SW 1271 (cell line): ENCODE measurements around the gene NEDD4L.
A peak's percentile ranks its signal among the peaks of the same experiment; 100 is the strongest.
"Not testable (repeated sequence)": the region's sequence is repeated elsewhere in the genome, so short reads cannot be mapped to it uniquely, and the experiment has no call there.

ENCODE experiments used
- DNase-seq, 2 experiments: peaks; one replicate each; lab custom pipeline; 2025; lab: John Stamatoyannopoulos, UW

NEDD4L gene

DNA sequence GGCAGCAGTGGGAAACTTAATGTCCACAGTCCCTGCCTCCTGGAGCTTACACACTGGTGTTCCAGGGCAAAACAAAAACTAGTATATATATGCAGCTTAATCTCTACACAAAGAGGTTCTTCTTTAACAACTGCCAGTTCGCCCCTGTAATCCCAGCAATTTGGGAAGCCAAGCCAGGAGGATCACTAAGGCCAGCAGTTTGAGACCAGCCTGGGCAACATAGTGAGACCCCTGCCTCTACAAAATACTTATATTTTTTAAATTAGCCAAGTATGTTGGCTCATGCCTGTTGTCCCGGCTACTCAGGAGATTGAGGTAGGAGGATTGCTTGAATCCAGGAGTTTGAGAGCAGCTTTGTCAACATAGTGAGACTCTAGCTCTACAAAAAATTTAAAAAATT lies 17.2 kb upstream of the NEDD4L start:
- DNase-seq = no peak

DNA sequence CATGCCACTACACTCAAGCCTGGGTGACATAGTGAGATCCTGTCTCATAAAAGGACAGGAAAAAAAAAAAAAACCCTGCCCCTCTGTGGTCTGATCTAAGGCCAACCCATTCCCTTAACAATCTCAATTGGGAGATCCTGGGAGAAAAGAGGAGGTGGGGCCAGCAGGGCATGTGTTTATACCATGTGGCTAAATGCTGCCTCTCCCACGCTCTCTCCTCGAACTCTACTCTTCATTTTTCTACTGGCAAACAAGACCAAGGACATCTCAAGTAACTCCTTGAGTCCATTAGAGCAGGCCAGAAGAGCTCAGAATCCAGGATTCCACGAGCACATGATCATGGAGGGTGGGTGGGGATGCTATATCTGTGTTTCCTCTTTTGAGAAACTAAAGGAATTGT lies 16.7 kb upstream of the NEDD4L start:
- DNase-seq = no peak

DNA sequence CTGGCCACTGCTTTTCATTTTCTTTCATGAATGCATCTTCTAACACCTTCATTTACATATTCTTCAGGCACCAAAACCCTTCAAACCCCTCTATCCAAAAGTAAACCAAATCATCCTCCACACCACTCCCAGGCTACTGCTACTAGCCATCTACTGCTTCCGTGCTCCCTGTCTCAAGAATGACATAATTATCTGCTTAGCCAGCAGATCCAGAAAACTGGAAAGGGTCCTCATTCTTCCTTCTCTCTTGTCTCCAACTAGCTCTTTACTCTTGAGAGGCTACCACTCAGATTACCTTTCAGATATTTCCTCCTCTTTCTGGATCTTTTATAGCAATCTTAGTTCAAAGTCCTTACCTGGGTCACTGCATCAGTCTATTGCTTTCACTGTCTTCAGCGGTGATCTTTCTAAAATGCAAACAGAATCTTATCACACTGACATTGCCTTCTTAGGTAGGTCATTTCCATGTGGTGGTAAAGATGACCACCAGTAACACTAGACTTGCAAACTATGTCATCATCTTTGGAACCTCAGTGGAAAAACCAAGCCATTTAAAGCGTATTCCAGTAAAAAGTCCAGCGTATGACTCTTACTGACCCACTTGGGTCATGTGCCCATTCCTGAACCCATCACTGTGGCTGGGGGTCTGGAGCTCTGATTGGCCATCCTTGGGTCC lies 15.8 kb upstream of the NEDD4L start:
- DNase-seq = no peak

DNA sequence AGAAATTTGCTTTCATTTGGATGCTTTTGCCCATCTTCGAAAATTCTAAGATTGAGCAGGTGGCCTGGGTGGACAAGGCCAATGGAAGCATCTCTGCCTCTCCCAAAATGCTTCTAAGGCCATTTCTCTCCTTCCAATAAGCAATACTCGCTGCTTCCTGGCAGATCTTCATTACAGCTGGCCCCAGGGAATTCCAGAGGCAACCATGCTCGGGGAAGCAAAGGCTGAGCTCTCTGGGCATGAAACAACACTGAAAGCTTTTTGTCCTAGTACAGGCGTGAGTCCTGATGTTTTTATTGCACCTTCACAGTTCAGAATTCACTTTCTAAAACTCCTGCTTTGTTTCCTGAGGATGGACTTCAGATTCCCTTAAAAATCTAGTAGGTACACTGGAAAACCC lies 11.8 kb upstream of the NEDD4L start:
- no peak for DNase-seq

DNA sequence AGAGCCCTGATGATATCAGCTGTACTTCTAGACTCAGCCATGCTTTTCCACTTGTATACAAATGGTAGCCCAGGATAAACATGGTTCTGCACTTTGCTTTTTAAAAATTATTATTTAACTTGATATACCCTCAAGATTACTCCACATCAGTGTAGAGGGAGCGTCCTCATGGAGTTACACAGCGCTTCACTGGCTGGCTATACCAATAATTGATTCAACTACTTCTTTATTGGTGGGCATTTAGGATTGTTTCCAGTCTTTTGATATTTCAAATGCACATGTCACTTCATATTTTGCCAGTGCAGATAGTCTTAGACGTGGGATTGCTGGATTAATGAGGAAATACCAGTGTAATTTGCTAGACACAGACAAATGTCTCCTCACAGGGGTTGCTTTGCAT lies 10.8 kb upstream of the NEDD4L start:
- no peak for DNase-seq

DNA sequence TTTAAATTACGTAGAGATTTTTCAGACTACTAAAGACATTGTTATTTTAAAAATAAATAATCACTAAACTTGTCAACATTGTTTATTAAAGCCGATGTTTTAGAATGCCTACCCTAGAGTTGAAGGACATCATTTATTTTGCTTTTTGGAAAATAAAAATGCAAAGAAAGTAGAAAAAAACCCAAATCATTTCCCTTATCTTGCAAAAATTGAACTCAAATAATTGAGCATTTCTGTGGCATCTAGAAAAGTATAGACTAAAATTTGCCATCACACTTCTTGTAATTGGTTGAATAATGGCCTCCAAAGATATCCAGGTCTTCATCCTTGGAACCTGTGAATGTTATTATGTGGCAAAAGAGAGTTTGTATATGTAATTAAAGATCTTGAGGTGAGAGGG lies 9.7 kb upstream of the NEDD4L start:
- DNase-seq = no peak

DNA sequence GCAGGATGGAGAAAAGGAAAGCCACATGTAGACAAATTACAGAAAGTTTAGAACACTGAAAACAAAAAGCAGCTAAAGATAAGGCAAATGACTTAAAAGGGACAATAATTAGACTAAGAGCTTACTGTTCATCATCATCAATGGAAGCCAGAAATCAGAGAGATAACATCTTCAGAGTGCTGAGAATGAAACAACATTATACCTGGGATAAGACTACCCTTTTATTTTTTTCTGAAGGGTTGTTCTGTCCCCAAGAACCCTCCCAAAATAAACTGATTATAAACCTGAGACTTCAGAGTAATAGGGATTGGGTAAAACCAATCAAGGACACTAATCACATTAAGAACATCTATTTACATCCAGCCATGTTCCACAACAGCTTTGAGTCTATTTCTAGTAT lies 6.9 kb upstream of the NEDD4L start:
- no peak for DNase-seq

DNA sequence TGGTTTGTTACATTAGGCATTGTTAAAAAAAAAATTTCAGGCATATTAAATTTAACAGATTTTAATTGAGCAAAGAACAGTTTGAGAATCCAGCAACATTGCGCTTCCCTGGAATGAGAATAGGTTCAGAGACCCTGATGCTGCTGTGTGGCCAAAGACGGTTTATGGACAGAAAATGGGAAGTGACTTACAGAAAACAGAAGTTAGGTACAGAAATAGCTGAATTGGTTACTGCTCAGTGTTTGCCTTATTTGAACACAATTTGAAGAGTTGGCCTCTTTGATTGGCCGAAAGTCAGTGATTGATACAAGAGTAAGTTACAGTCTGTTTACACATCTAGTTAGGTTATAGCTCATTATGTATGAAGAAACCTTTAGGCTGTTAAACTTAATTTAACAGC lies 6.0 kb upstream of the NEDD4L start:
- no peak for DNase-seq

DNA sequence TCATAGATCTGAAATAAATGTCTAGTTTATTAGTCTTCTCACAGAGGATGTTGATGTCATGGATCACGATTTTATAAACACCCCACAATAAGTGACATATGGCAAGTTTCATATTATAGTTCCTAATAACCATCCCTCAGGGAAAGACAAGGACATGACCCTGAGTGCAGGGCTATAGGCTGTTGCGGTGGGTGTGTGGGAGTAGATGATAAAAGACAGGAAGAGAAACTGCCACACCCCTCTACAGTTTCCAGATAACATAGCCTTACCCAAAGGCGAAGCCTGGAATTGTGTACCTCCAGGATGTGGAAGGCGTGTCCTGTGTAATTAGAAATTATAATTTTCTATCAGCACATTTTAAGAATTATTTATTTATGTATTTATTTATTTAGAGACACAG lies 2.4 kb upstream of the NEDD4L start:
- no peak for DNase-seq

DNA sequence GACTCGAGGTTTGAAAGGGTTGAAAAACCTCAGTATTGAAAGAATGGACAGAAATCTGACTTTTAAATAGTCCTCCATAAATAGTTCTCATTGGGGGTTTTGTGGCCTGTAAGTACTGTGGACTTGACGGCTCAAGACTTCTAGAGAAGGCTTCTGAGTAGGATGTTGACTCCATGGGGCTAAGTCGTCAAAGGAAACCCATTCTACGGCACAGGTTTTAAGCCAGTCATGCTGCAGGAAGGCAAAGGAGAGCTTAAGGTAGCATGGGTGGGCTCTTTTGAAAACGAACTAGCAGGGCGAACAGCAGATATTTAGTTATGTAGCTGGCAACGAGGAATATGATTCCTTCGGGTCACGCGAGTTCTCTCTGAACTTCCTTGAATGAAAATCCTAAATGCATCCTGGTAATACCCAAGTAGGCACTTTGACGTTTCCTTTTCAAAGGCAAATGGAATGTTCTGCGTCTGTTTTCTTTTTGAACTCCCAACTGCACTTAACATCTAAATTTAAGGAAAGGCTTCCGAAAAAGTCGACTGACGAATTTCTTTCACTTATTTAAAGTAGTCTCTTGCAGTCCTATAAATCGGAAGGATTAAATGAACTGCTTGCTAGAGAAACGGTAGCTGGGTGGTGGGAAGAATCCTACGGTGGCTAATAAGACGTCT lies 1.1 kb upstream of the NEDD4L start:
- DNase-seq = no peak

DNA sequence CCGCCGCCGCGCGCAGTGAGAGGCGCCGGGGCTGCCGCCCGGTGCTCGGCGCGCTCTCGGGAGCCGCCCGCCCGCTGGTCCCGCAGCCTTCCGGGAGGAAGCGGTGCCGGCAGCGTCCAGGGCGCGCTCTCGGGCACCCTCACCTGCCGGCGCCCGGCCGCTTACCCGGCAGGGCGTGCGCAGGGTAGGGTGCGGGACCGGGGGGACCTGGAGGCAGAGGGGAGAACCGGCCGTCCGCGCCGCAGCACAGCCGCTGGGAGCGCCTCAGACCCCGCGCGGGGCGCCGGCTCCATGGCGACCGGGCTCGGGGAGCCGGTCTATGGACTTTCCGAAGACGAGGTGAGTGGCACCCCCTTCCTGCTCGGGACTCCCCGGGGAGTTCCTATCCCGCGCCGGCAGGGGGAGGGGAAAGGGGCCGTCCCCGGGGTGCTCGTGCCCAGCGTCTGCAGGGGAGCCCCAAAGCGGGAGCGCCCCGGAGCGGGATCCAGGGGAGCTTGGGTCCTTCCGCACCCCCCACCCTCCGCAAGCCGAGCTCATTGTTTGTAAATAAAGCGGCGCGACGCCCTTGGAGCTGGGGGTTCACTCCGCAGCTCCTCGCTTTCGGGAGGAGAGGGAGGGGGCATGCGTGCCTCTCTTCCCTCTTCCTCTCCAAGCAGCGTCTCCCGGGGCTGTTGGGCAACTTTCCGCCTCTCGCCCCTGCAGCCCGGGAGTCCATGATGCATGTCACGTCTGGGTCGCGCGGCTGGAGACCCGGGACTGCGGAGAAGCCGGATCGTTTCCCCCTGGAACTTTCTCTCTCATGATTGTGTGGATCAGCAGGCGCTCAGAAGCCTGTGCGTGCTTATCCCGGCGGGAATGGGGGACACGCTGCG lies 580 bp downstream of the NEDD4L start:
- DNase-seq = peak in 1 of 2 experiments; percentile 19

DNA sequence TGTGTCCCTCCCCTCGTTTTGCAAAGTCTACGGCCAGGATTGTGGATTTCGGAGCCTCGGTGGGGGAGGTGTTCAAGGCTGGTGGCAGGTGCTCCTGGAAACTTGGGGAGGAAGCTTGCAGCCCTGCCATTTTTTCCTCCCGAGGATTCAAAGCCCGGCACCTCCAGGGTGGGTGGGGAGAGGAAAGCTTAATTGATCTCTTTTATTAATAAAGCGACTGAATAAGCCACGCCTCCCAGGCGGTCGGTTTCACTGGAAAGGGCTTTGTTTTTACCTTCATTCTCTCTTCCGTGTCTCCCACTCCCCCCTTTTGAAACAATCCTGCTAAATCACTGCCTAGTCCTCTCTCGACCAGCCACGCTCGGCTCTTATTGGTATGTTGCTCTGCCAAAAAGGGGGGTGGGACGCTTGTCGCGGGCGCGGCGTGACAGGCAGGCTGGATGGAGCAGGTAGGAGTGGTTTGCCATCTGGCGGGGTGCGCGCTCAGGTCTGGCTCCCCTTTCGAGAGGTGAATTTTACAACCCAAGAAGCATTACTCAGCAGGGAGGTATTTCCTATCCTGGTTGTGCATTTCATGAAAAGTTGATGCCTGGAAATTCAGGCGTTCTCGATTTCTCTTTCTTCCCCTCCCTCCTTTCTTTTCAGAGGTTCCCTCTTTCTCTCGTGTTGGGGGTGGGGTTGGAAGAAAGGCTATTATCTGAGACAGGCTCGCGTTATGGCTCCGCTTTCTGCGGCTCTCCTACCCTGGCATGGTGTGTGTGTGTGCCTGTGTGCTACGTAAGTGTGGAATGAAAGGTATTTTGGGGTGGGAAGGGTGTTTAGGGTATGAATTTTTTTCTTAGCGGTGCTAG lies 1.4 kb downstream of the NEDD4L start:
- DNase-seq = peak in 1 of 2 experiments; percentile 25

DNA sequence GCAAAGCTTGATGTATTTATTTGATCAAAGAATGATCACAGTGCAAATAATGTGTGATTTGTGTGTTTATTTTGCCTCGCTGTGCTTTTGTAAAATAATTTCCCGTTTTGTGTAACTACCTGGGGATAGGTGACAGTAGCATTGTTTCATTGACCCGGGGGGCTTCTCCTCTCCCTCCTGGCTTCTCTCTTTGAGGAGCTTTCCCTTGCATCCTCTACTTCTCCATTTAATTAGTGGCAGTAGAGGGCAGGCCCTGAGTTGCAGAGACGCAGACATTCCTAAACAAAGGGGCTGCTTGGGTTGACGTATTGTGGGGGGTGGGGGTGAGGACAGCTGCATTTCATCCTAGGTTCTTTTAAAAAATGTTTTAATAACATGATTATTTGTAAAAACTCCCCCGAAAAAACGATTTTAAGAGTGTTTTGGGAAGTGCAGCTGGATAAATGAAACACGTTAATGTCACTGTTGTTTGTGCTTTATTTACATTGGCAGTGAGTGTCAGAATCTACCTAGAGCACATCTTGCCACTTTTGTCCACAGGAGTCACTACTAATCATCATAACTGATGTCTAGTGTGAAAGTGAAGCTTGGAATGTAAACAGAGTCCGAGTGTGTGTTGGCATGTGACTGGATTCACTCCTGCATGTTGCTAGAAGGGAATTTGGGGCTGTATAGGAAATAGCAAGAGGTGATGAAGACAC lies 2.2 kb downstream of the NEDD4L start:
- no peak for DNase-seq

DNA sequence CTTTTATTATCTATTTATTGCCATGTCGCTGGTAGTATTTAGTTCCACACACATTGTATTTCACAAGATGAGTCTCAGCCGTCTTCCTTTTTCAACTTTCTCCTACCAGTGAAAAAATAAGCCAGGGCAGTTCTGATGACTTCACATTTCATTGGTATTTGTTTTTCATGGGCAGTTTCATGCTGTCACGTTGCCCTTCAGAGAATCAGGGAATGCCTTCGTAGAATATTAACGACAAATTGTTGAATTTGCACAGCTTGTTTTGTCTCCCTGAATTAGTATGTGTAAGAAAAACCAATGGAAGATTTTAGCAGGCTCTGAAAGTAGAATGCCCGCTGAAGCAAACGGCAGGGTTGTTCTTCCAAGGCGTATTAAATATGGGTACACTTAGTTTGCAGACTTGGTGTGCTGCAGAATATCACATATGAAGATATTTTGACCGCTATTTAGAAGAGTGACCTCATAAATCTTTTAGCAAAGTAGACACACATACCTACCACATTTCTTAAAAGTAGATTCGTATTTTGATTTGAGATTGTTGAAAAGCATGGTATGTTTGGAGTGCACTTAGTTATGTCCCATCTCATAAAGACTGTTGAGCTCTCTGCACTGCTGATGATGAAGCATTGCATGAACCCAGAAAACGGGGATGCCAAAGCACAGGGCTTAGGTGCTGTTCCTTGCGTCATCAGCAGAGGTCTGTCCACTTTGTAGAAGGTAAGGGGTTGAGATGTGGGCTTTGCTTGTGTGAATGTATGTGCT lies 2.9 kb downstream of the NEDD4L start:
- DNase-seq = no peak

DNA sequence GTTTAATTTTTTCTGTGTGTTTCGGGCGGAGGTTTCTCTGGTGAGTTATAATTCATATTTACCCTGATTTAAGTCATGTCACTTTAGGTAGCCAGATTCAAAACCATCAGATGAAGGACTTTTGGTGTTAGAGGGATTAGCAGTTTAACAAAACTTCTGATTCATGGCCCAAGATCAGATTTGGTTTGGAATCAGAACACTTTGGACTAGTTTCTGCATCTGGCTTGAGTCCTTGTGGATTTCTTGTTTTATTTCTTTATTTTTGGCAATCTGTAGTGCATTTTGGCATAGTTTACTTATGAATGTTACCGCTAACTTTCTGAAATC lies 3.5 kb downstream of the NEDD4L start:
- DNase-seq = no peak

DNA sequence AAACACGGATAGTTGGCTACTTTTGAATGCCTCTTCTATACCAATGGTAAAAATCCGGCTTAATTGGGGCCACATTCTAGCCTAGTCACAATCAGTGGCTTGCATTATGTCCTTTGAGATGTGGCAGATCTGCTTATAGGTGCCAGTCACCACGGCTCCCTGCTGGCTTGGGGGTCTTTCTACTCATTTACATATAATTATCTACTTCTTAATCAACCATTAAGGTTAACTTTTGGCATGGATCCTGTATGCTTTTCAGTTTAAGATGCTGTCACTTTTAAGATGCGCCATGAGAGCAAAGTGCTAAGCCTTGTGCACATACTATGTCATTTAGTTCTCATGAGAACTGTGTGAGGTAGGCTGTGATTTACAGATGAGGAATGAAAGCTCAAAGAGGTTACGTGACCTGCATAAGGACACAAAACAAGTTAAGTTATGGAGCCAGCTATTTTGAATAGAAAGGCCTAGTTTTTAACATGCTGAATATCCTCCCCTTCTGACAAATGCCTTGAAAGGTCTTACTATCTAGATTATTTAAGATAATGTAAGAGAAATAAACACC lies 4.1 kb downstream of the NEDD4L start:
- DNase-seq = no peak

DNA sequence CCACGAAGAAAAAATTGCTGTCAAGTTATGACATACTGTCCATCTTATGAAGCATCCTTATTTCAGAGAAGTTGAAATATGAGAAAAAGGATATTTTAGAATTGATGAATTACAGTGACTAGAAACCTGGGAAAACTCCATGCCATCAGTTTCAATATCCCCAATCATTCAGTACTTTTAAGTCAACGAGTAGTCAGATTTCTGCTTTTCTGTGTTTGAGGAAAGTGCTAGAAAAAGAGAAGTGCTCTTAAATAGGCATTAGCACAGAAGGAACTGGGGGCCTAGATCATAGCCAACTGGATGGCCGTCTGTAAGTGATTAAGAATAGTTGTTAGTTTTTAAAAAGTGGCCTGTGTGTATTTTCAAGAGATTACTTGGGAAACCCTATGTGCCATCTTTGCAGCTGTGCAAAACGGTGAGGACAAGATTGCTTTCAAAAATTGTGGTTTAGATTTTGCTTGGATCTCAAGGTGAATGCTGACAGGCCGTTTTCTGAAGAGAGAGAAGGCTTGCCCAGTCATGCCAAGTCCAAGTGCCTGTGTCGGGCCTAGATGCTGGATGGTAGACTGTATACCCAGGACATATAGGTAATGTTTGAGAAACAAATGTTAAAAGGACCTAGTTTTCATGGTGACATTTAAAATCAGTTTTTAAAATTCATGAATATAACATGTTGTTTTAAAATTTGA lies 5.1 kb downstream of the NEDD4L start:
- no peak for DNase-seq

DNA sequence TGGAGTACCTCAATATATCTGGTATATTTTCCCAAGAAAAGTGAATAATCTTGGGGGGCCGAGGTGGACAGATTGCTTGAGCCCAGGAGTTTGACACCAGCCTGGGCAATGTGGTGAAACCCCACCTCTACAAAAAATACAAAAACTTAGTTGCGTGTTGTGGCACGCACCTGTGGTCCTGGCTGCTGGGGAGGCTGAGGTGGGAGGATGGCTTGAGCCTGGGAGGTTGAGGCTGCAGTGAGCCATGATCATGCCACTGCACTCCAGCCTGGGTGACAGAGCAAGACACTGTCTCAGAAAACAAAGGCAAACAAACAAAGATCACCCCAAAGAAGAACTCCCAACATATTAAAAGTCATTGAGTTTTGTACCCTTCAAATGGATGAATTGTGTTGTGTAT lies 6.9 kb downstream of the NEDD4L start:
- not testable (repeated sequence) for DNase-seq

DNA sequence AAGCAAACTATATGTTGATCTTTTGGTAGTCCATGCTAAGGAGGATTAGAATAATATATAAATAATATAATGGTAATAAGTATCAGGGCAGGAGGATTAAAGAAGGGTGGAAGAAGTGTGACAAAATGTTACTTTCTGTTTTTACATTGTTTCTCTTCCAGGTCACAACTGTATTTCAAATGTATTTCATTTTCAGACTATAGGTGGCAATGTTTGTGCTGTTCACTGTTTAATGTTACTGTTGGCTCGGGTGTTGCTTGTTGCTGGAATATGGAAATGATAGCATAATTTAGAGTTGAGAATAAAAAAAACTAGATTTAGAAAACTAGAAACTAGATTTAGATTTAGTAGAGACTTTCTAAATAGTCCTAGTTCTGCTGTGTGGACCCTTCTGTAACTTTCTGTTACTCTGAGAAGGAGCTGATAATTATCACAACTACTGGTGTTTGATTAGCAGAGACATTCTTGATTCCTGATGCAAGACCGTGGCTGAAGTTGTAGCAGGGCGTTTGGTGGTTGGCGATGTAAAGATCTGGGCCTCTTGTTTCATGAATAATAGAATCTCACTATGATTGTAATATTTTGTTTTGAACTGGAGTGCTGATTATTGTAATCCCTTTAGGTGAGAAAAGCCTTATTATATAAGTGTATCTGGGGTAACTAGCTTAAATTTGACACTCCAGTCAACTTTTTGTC lies 7.9 kb downstream of the NEDD4L start:
- DNase-seq = peak in 1 of 2 experiments; percentile 24
